ENCODE results near the gene CANT1.

Gene CANT1

GRCh38 chr17:79041723-79042420 lies 32.3 kb upstream of the CANT1 start:
- Histone ChIP-seq H3K36me3 (ENCODE audit: control insufficient read depth in 1 of 2, insufficient read depth in 2 of 2, low read length in 2 of 2) (peaks cover 0 to 4% of the 10 kb centered on the region in 2 donors), H3K9me3 (ENCODE audit: control insufficient read depth in 1 of 2, low read length in 2 of 2) (no peaks in the 10 kb centered on the region), H3K27me3 (ENCODE audit: low read depth, low read length) (no peaks in the 10 kb centered on the region), H3K27ac (ENCODE audit: low read length) (no peak overlapping the region), H3K4me3 (ENCODE audit: low read depth in 1 of 2, low read length in 2 of 2) (no peak overlapping the region), H3K4me1 (ENCODE audit: control insufficient read depth in 1 of 2, insufficient read depth in 2 of 2, low read length in 2 of 2) (peaks cover 0 to 9% of the 10 kb centered on the region in 2 donors)

DNA sequence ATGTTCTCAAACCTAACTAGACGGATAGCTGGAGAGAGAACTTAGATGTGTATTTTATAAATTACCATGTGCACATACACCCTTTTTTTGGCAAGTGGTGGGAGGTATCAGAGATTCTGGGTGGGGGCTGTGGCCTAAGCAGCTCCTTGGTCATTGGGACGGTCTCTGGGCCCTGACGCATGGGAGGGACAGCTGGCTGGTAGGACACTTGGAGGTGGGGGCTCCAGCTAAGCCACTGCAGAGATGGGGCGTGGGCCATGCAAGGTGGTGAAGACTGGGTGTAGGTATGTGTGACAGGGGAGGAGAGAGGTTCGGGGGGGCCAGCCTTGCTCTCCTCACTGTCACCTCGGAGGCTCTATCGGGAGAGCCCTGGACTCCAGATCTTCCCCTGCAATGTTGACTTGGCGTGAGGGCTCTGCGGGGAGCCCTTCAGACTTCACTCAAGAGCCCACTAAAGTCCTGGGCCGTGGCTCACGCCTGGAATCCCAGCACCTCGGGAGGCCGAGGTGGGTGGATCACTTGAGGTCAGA lies 31.5 kb upstream of the CANT1 start:
- no peaks in the 10 kb centered on the region for H3K27me3 ChIP-seq (ENCODE audit: low read depth, low read length)
- H3K4me1 ChIP-seq (ENCODE audit: control insufficient read depth in 1 of 2, insufficient read depth in 2 of 2, low read length in 2 of 2) = peaks cover 0 to 3% of the 10 kb centered on the region in 2 donors
- H3K4me3 ChIP-seq (ENCODE audit: low read depth in 1 of 2, low read length in 2 of 2) = no peak overlapping the region
- H3K36me3 ChIP-seq (ENCODE audit: control insufficient read depth in 1 of 2, insufficient read depth in 2 of 2, low read length in 2 of 2) = peaks cover 0 to 4% of the 10 kb centered on the region in 2 donors
- H3K9me3 ChIP-seq (ENCODE audit: control insufficient read depth in 1 of 2, low read length in 2 of 2) = no peaks in the 10 kb centered on the region
- H3K27ac ChIP-seq (ENCODE audit: low read length) = no peak overlapping the region

DNA sequence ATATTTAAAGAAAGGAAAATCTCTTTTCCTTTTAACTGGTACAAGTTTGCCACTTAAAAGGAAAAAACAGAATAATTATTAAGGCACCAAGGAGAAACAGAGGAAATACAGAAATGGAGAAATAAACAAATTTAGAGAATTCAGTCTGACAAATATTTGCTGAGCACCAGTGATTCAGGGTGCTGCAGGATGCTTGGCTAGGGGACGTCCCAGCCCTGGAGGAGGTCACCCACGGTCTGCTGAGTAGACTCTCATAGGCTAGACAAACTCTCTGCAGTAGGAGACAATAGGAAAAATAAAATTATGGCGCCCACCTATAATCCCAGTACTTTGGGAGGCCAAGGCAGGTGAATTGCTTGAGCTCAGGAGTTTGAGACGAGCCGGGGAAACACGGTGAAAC lies 30.3 kb upstream of the CANT1 start:
- H3K27ac ChIP-seq (ENCODE audit: low read length) = no peak overlapping the region
- H3K4me1 ChIP-seq (ENCODE audit: control insufficient read depth in 1 of 2, insufficient read depth in 2 of 2, low read length in 2 of 2) = peaks cover 0 to 5% of the 10 kb centered on the region in 2 donors
- H3K27me3 ChIP-seq (ENCODE audit: low read depth, low read length) = no peaks in the 10 kb centered on the region
- no peak overlapping the region for H3K4me3 ChIP-seq (ENCODE audit: low read depth in 1 of 2, low read length in 2 of 2)
- H3K36me3 ChIP-seq (ENCODE audit: control insufficient read depth in 1 of 2, insufficient read depth in 2 of 2, low read length in 2 of 2) = peaks cover 0 to 4% of the 10 kb centered on the region in 2 donors
- H3K9me3 ChIP-seq (ENCODE audit: control insufficient read depth in 1 of 2, low read length in 2 of 2) = no peaks in the 10 kb centered on the region

- Histone ChIP-seq H3K4me3 (ENCODE audit: low read depth in 1 of 2, low read length in 2 of 2) (no peak overlapping the region), H3K27me3 (ENCODE audit: low read depth, low read length) (no peaks in the 10 kb centered on the region), H3K4me1 (ENCODE audit: control insufficient read depth in 1 of 2, insufficient read depth in 2 of 2, low read length in 2 of 2) (peaks cover 2 to 5% of the 10 kb centered on the region in 2 donors)
Observed at GRCh38 chr17:79039171-79039570, 29.6 kb upstream of the CANT1 start.

DNA sequence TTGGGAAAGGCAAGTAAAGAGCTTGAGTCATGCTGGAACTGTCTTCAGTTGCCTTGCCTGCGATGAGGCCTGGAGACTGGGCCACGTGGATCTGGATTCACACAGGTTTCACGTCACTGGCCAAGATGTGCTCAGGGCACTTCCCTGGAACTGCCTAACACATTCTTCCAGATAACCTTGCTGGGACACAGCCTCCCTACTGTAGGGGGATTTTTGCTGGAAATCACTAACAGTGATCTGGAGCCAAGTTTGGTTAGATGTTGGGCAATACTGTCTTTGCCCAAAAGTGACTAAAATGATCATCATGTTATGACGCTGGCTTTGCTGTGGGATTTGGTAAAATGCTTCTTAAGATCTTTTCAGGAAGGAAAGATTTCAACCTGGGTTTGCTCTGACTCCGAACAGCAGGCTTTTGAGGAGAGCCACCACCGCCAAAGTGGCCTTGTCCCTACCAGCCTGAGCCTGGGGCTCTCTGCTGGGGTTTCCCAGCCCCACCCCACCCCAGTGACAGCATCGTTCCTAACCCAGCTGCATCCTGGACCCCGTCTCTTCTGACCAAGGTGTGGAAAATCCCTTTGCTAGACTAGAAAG lies 29.1 kb upstream of the CANT1 start:
- no peaks in the 10 kb centered on the region for H3K27me3 ChIP-seq (ENCODE audit: low read depth, low read length)
- H3K27ac ChIP-seq (ENCODE audit: low read length) = no peak overlapping the region
- no peaks in the 10 kb centered on the region for H3K9me3 ChIP-seq (ENCODE audit: control insufficient read depth in 1 of 2, low read length in 2 of 2)
- H3K4me3 ChIP-seq (ENCODE audit: low read depth in 1 of 2, low read length in 2 of 2) = no peak overlapping the region
- H3K4me1 ChIP-seq (ENCODE audit: control insufficient read depth in 1 of 2, insufficient read depth in 2 of 2, low read length in 2 of 2) = peaks cover 5 to 11% of the 10 kb centered on the region in 2 donors
- H3K36me3 ChIP-seq (ENCODE audit: control insufficient read depth in 1 of 2, insufficient read depth in 2 of 2, low read length in 2 of 2) = peaks cover 0 to 4% of the 10 kb centered on the region in 2 donors

More at GRCh38 chr17:79039171-79039570, 29.6 kb upstream of the CANT1 start:
- no peak overlapping the region for H3K27ac ChIP-seq (ENCODE audit: low read length)
- peaks cover 0 to 4% of the 10 kb centered on the region in 2 donors for H3K36me3 ChIP-seq (ENCODE audit: control insufficient read depth in 1 of 2, insufficient read depth in 2 of 2, low read length in 2 of 2)
- no peaks in the 10 kb centered on the region for H3K9me3 ChIP-seq (ENCODE audit: control insufficient read depth in 1 of 2, low read length in 2 of 2)

- no peaks in the 10 kb centered on the region for H3K9me3 ChIP-seq (ENCODE audit: control insufficient read depth in 1 of 2, low read length in 2 of 2)
- H3K27ac ChIP-seq (ENCODE audit: low read length) = no peak overlapping the region
- no peak overlapping the region for H3K4me3 ChIP-seq (ENCODE audit: low read depth in 1 of 2, low read length in 2 of 2)
- H3K4me1 ChIP-seq (ENCODE audit: control insufficient read depth in 1 of 2, insufficient read depth in 2 of 2, low read length in 2 of 2) = peaks cover 7 to 22% of the 10 kb centered on the region in 2 donors
- peaks cover 0 to 4% of the 10 kb centered on the region in 2 donors for H3K36me3 ChIP-seq (ENCODE audit: control insufficient read depth in 1 of 2, insufficient read depth in 2 of 2, low read length in 2 of 2)
- no peaks in the 10 kb centered on the region for H3K27me3 ChIP-seq (ENCODE audit: low read depth, low read length)
Observed at GRCh38 chr17:79036596-79036995, 27.0 kb upstream of the CANT1 start.

- no peak overlapping the region for H3K4me3 ChIP-seq (ENCODE audit: low read depth in 1 of 2, low read length in 2 of 2)
- H3K4me1 ChIP-seq (ENCODE audit: control insufficient read depth in 1 of 2, insufficient read depth in 2 of 2, low read length in 2 of 2) = peaks cover 7 to 22% of the 10 kb centered on the region in 2 donors
- H3K27me3 ChIP-seq (ENCODE audit: low read depth, low read length) = no peaks in the 10 kb centered on the region
- H3K27ac ChIP-seq (ENCODE audit: low read length) = no peak overlapping the region
- peaks cover 0 to 4% of the 10 kb centered on the region in 2 donors for H3K36me3 ChIP-seq (ENCODE audit: control insufficient read depth in 1 of 2, insufficient read depth in 2 of 2, low read length in 2 of 2)
- H3K9me3 ChIP-seq (ENCODE audit: control insufficient read depth in 1 of 2, low read length in 2 of 2) = no peaks in the 10 kb centered on the region
Observed at GRCh38 chr17:79036181-79036580, 26.6 kb upstream of the CANT1 start.

DNA sequence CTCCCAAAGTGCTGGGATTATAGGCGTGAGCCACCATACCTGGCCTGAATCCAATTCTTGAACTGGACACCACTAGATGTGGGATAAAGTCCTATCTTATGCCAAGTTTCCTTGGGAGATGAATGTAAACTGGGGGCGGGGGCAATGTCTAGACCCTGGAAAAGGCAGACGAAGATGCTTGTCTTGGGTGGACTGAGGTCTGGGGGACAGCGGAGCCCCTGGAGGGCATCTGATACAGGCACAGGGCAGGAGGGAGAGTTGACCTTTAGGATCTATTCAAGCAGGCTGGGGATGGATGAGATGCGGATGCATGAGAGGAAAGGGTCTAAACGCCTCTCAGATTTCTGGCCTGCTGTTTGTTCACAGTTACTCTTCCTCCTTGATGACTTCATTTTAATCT lies 26.1 kb upstream of the CANT1 start:
- peaks cover 7 to 22% of the 10 kb centered on the region in 2 donors for H3K4me1 ChIP-seq (ENCODE audit: control insufficient read depth in 1 of 2, insufficient read depth in 2 of 2, low read length in 2 of 2)
- no peaks in the 10 kb centered on the region for H3K27me3 ChIP-seq (ENCODE audit: low read depth, low read length)
- no peaks in the 10 kb centered on the region for H3K9me3 ChIP-seq (ENCODE audit: control insufficient read depth in 1 of 2, low read length in 2 of 2)
- H3K36me3 ChIP-seq (ENCODE audit: control insufficient read depth in 1 of 2, insufficient read depth in 2 of 2, low read length in 2 of 2) = peaks cover 0 to 4% of the 10 kb centered on the region in 2 donors
- H3K27ac ChIP-seq (ENCODE audit: low read length) = no peak overlapping the region
- no peak overlapping the region for H3K4me3 ChIP-seq (ENCODE audit: low read depth in 1 of 2, low read length in 2 of 2)

DNA sequence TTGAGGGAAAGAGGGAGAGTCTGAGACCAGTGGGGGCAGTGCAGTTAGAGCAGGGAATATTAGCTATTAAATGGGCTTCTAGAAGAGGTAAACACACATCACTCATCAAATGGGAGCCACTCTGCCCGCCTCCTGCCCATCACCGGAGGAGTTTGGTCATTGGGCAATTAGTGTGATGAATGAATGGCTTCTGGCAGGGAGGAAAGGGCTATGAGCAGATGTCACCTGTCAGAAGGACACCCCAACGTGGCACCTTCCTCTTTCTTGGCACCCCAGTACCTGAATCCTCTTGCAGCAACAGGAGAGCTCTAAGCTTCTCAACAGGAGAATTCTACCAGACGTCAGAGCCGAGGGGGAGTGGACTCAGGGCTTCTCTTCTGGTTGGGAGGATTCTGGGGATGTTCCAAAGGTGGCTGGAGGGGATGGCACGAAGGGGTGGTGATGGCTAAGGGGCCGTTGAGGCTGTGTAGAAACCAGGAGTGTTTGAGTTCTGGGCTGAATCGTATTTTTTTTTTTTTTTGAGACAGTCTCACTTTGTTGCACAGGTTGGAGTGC lies 25.4 kb upstream of the CANT1 start:
- Histone ChIP-seq H3K27ac (ENCODE audit: low read length) (peak overlapping the region; percentile 5), H3K27me3 (ENCODE audit: low read depth, low read length) (no peaks in the 10 kb centered on the region), H3K4me3 (ENCODE audit: low read depth in 1 of 2, low read length in 2 of 2) (no peak overlapping the region), H3K9me3 (ENCODE audit: control insufficient read depth in 1 of 2, low read length in 2 of 2) (no peaks in the 10 kb centered on the region), H3K36me3 (ENCODE audit: control insufficient read depth in 1 of 2, insufficient read depth in 2 of 2, low read length in 2 of 2) (peaks cover 0 to 4% of the 10 kb centered on the region in 2 donors), H3K4me1 (ENCODE audit: control insufficient read depth in 1 of 2, insufficient read depth in 2 of 2, low read length in 2 of 2) (peaks cover 7 to 22% of the 10 kb centered on the region in 2 donors)

- no peak overlapping the region for H3K4me3 ChIP-seq (ENCODE audit: low read depth in 1 of 2, low read length in 2 of 2)
- no peaks in the 10 kb centered on the region for H3K27me3 ChIP-seq (ENCODE audit: low read depth, low read length)
- H3K9me3 ChIP-seq (ENCODE audit: control insufficient read depth in 1 of 2, low read length in 2 of 2) = no peaks in the 10 kb centered on the region
- H3K36me3 ChIP-seq (ENCODE audit: control insufficient read depth in 1 of 2, insufficient read depth in 2 of 2, low read length in 2 of 2) = peaks cover 0 to 1% of the 10 kb centered on the region in 2 donors
- peaks cover 7 to 22% of the 10 kb centered on the region in 2 donors for H3K4me1 ChIP-seq (ENCODE audit: control insufficient read depth in 1 of 2, insufficient read depth in 2 of 2, low read length in 2 of 2)
- peak overlapping the region; percentile 23 for H3K27ac ChIP-seq (ENCODE audit: low read length)
Observed at GRCh38 chr17:79033741-79034501, 24.4 kb upstream of the CANT1 start.

Measured in muscle layer of duodenum (tissue), 2 donors.